Measurements from ENCODE around the gene AKT1.
"Not testable (repeated sequence)": the region's sequence is repeated elsewhere in the genome, so short reads cannot be mapped to it uniquely, and the experiment has no call there.

The AKT1 gene

DNA sequence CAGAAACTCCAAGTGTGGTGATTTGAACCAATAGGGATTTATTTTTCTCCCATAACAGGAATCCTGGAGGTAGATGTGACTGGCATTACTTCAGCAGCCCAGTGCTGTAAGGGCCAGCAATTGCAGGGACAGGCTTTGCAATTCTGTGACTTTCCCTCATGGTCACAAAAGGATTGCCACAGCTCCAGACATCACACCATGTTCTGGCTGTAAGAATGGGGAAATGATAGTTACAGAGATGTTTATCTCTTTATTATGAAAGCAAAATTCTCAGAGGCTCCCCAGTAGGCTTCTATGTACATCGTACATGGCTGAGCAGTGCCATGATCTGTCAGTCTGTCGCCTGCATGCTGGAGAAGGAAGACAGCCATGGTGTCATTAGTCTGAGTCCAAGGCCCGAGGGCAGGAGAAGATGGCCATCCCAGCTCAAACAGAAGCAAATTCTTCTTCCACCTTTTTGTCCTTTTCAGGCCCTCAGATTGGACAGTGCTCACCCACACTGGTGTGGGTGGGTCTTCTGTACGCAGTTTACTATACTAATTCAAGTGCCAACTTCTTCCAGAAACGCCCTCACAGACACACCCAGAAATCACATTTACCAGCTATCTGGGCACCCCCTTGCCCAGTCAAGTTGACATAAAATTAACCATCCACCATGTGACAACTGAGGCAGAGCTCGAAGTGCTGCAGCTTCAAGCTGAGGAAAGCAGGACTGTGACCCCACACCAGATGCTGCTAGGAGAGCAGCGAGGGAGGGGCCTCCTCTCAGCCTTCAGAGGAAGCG lies 22.6 kb upstream of the AKT1 start:
- no peak for DNase-seq

DNA sequence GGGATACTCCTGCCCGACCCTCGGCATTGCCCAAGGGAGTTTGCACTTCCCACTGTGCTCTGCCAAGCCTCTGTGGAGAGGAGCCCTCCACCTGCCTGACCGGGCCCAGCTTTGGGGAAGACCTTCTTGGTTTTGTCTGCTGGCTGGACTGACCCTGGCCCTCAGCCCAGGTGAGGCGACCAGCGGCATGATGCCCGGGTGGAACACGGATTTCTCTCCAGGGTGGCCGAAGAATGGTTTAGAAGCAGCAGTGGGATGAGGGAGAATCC lies 21.0 kb upstream of the AKT1 start:
- DNase-seq = no peak

DNA sequence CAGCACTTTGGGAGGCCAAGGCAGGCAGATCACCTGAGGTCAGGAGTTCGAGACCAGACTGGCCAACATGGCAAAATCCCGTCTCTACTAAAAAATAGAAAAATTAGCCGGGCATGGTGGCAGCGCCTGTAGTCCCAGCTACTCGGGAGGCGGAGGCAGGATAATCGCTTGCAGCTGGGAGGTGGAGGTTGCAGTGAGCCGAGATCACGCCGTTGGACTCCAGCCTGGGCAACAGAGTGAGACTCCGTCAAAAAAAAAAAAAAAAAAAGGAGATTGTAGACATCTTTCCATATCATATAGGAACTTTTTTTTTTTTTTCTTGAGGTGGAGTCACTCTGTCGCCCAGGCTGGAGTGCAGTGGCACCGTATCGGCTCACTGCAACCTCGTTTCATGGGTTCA lies 19.2 kb upstream of the AKT1 start:
- DNase-seq = not testable (repeated sequence)

DNA sequence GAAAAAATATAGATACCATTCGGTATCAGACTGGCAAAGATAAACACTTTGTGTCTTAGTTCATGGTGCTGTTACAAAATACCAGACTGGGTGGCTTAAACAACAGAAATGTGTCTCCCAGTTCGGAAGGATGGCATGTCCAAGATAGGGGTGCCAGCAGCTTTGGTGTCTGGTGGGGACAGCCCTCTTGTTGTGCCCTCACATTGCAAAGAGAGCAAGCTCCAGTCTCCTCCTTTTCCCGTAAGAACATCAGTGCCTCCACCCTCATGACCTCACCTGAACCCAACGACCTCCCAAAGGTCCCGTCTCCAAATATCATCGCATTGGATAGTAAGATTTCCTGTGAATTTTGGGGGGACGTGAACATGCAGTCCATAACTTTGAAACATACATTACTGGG lies 17.7 kb upstream of the AKT1 start:
- DNase-seq = no peak

DNA sequence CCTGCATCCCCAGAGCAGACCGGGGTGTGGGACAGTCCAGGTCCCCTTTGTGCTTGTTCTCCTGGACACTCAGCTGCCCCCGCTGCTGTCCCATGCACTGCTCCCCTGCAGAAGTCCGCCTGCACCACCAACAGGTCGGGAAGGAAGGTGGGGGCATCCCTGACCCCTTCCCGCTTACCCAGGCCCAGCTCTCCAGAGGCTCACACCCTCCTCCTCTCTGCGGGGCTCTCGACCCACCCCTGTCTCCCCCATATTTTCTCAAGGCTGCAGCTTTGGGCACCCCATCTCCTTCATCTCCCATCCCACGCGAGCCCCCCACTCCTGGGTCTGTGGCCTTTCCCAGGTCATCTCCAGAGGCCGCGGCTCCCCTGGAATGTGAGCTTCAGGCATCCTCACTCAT lies 14.8 kb upstream of the AKT1 start:
- DNase-seq = no peak

DNA sequence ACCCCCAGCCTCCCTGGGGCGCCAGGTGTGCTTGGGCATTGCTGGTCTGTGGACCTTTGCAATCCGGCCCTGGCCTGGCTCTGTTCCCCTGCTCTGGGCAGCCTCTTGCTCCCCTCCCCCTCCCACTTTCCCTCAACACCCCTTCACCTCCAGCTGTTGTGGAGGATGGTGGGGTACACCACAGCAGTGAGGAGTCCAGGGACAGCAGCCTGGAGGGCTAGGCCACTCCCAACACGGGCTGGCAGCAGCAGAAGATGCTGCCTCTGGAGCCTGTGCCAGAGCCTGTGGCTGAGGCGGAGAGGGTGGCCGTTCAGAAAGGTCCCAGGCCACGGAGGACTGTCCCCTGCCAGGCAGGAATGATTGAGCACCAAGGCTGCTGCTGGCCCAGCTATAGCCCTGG lies 12.9 kb upstream of the AKT1 start:
- DNase-seq = no peak

DNA sequence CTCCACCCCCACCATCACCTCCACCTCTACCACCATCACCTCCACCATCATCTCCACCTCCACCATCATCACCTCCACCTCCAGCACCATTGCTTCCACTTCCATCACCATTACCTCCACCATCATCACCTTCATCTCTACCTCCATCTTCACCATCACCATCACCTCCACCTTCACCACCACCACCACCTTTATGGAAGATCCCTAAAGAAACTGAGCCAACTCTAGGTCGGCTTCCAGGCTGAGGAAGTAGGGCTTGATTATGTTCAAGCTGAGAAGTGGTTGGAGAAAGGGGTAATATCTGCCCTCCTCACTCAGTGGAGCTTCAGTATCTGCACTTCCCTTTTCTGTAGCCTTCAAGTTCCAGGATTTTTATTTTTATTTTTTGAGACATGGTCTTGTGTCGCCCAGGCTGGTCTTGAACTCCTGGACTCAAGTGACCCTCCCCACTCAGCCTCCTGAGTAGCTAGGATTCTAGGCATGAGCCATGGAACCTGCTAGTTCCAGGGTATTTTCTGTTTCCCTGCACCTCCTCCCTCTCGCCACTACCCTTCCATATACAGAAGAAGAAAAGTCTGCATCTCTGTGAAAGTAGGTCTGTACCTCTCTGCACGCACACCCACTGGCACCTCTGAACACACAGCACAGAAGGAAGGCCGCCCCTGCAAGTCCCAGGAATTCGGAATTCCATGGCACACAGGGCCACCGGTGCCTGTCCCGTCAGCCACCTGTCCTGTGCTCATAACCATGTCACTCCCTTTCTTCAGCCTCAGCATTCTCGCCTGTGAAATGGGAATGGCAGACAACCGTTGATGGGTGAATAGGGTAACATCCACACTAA lies 11.3 kb upstream of the AKT1 start:
- DNase-seq = no peak

DNA sequence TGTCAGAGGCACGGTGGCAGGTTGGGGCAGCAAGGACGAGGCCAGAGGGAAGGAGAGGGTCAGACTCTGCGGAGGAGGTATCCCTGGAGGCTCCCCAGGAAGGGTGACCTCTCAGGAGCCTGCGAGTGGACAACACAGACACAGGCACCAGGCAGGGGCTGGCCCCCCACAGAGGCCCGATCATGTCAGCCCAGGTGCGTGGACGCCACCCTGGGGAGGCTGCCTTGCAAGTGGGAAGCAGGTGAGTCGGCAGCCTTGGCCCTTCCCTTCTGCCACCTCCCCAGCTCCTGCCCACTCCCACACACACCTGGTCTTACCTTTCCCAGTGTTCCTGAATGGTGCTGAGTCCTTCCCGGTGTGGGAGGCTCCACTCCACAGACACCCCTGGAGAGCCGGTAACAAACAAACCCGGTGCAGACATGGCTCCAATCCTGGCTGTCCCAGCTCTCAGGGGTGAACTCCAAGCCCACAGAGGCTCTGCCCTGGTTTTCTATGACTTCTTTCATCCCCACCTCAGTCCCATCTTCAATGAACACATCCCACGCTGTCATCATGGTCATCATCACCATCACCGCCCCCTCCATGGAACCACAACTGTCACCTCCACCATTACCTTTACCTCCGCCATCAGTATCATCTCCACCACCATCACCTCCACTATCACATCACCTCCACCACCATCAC lies 10.5 kb upstream of the AKT1 start:
- DNase-seq = no peak

DNA sequence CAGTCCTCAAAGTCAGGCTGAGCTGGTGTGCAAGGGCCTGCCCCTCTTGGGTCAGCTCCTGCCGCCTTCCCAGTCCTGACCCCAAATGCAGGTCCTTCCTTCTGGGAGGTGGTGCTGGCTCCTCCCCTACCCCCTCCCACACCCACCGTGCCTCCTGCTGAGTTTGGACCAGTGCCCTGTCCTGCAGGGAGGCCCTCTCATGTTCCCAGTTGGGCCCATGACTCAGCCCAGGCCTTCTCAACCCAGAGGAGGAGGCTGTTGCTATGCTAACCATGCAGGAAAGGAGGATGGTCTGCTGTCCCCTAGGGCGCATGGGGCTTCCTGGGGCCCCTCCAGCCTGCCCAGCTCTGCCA lies 9.8 kb upstream of the AKT1 start:
- DNase-seq = no peak

DNA sequence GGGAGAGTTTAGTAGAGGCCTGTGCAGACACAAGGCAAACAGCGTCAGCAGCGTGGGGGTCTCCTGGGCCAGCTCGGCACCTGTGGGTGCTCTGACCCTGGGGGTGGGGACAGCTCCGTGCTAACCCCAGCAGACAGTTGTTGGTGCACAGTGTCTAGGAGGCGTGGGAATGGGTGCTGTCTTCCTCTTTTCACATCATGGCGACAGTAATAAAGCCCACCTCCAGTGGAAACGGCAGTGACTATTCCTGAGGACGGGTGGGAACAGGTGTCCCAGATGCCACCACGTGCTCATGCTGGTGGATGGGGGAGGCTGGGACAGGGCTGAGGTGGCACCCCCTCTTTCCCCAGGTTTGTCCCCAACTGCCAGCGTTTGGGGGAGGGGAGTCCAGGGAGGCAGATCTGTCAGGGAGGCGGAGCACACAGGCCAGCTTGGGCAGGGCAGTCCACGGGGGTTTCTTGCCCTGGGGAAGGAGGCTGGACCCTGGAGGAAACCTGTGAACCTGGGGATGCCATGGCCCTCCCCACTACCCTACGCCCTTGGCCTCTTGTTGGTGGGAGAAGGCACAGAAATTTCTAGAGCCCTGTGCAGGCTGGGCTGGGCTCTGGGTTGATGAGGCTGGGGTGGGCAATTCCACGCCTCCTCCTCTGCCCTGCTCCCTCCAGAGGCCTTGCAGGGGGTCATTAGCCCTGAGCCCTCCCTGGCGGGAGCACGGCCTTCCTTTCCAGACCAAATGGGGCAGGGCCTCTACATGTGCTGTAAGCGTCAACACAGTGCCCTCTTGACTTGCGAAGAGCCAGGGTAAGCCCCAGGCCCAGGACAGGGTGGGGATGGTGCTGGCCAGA lies 9.2 kb upstream of the AKT1 start:
- no peak for DNase-seq

DNA sequence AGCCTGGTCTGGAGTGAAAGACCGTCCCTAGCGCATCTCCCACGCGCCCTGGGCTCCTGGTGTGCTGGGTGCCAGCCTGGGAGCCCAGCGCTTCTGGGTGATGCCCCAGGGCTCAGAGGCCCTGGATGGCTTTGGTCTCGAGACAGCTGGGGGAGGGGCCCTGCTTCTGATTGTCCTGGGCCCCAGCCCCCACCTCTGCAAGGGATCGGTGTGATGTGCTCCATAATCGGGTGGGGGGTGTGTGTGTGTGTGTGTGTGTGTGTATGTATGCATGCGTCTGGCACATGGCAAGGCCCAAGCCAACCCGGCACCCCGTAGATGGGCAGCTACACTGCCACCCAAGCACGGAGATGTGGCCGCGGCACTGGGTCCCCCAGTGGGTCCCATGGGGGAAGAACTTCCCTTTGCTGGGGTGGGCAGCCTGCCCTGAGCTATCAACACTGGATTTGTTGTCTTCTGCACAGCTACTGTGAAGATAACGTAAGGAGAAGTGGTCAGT lies 8.4 kb upstream of the AKT1 start:
- peak in 1 of 2 experiments; percentile 82 for DNase-seq

DNA sequence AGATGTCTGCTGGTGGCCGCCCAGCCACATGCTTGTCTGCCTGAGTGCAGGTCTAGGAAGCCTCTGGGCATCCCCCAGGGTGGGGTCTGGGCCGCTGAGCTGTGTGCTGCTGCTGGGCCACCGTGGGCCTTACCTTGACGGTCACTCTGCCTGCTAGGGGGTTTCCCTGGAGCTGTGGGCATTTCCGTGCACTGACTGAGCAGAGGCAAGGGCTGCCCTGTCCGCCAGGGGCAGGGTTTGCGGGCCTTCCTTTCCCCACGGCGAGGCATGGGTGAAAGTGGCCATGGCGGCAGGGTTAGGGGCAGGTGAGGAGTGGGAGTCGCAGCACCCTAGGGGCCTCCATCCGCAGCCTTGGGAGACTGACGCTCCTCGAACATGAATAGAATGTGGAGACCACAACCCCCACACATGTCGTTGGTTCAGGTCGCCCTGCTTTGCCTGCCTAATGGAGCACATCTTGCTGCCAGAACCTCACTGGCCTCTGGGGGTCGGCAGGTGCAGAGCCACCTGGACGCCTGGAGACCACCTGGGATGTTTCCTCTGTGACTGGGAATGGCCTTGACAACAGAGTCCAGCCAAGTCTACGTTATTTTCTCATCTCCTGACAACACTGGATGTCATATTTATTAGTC lies 7.8 kb upstream of the AKT1 start:
- peak; percentile 55 to 82 for DNase-seq

DNA sequence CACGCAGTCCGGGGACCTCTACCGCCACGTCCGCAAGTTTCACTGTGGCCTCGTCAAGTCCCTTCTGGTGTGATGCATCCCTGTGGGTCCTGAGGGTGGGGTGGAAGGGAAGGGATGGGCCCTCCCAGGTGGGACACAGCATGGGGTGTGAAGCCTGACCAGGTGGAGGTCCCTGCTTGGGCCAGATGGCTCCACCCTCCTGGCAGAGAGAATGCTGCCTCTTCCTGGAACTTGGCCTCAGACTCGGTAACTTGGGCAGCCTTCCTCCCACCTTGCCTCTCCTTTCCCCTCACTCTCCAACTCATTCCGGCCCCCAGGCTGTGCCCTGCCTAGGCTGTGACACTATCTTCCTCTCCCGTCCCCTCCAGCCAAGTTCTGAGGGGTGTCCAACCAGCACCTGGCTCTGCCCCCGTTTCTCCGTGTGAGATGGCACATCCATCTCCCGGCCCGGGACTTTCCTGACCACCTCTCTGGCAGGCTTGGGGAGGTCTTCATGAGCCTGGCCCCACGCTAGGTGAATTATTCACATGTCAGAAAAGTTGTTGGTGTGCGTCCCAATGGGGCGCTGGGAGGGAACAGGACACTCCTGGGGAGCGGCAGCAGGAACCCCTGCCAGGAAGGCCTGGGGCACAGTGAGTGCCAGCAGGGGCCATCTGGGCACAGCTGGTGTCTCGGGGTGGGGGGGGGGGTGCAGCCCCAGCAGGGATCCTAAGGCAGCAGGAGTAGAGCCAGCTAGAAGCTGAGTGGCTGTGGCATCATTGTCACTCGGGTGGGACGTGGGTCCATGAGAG lies 7.0 kb upstream of the AKT1 start:
- DNase-seq = no peak

DNA sequence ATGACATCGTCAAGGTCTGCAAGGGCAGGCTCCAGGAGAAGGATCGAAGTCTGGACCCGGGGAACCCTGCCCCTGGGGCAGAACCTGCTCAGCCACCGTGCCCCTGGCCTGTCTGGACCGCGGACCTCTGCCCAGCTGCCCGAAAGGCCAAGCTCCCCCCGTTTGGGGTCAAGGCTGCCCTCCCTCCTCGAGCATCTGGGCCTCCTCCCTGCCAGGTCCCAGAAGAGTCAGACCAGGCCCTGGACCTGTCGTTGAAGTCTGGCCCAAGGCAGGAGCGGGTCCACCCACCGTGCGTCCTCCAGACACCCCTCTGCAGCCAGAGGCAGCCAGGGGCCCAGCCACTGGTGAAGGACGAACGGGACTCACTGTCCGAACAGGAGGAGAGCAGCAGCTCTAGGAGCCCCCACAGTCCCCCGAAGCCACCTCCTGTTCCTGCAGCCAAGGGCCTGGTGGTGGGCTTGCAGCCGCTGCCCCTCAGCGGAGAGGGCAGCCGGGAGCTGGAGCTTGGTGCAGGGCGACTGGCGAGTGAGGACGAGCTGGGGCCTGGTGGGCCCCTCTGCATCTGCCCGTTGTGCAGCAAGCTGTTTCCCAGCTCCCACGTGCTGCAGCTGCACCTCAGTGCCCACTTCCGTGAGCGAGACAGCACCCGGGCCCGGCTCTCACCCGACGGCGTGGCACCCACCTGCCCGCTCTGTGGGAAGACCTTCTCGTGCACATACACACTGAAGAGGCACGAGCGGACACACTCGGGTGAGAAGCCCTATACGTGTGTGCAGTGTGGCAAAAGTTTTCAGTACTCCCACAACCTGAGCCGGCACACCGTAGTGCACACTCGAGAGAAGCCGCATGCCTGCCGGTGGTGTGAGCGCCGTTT lies 6.2 kb upstream of the AKT1 start:
- DNase-seq = no peak

DNA sequence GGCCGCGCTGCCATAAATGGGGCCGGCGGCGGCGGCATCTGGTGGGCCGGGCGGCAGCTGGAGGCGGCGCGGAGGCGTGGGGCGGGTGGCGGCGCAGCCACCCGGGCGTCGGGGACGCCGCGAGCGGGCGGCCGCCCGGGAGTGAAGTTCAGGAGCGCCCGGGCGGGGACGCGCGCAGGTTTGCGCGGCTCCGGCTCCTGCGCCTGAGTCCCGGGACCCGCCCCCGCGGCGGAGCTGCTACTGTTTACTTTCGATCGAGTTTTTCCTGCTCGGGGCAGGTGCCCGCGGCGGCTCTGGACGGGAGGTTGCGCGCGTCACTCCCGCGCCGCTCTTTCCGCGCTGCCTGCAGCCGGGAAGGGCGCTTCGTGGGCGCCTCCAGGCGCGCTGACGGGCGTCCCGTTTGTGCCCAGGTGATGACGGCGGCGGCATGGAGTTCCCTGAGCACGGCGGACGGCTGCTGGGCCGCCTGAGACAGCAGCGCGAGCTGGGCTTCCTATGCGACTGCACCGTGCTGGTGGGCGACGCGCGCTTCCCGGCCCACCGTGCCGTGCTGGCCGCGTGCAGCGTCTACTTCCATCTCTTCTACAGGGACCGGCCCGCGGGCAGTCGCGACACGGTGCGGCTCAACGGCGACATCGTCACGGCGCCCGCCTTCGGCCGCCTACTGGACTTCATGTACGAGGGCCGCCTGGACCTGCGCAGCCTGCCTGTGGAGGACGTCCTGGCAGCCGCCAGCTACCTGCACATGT lies 5.4 kb upstream of the AKT1 start, which contains the start of gene ZBTB42:
TSS of gene ZBTB42 (plus strand) at position 331 of the 749 bp plus-strand sequence. CDS start at position 428, 97 bp downstream.
- DNase-seq = peak; percentile 54 to 91

DNA sequence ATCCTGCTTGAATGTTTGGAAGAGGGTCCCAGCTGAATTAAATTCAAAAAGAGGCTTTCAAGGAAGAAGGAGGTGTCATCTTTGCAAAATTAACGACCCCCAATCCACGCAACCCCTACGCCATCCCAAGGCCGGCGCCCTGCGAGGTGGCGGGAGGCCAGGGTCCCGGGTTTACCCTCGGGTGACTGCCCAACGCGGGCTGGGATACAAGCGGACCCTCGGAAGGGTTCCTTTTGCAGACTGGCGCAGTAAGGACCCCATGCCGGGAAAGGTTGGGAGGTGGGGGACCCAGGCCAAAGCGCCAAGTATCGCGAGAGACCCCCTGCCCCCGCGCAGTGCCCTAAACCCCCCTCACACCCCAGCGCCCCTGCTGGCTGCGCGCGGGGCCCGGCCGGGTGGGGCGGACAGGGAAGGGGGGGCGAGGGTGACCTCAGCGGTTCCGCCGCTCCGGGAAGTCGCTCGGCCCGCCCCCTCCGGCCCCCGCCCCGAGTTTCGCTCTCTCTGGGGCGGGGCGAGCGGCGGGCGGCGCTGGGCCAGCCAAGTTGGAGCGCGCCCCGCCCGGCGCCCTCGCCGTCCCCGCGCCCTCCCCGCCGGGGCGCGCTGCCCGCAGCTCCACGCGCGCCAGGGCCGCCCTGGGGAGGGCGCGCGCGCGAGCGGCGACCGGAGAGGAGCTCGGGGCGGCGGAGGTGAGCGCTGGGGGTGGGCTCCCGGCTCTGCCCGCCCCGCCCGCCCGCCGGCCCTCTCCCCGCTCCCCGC lies 4.6 kb upstream of the AKT1 start:
- peak in 1 of 2 experiments; percentile 77 for DNase-seq

DNA sequence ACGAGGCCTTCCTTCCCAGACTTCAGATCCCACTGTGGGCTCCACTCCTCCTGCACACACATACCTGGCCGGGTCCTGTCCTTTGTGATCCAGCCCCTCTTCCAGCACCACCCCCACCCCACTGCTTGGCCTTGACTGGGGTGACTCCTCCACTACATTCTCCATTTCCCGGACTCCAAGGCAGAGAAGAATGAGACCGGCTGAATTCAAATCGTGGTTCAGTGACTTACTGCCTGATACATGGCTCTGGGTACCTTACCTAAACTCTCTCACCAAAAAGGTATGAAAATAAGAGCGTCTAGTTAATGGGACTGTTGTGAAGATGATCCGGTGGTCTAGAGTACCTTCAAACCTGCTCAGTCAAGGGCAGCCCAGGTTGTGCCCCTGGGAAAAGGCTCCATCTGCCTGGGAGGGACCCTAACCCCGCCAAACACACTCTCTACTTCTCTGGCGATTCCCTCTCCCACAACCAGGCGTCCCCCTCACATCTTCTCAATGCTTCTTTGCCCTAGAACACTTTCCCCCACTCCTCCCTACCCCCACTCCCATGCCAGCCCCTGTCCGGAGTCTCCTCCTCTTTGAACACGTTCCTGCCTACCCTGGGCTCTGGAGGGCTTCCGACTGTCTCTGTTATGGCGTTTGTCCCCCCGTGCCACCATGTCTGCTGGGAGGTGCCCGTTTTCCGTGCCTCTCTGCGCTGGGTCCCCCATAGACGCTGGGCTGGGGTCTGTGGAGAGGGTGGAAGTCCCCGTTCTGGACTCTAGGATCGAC lies 3.9 kb upstream of the AKT1 start:
- DNase-seq = peak in 1 of 2 experiments; percentile 44

Data from NCI-H526 (cell line).